NCI-H2029 treated with DMSO at 0.1 percent for 48 hours (cell line): ENCODE measurements around the gene CYP51A1.
"Not testable (repeated sequence)": the region's sequence is repeated elsewhere in the genome, so short reads cannot be mapped to it uniquely, and the experiment has no call there.

Experiments
- DNase-seq: peaks from one replicate; lab custom pipeline; 2025; lab: John Stamatoyannopoulos, UW

Gene CYP51A1

DNA sequence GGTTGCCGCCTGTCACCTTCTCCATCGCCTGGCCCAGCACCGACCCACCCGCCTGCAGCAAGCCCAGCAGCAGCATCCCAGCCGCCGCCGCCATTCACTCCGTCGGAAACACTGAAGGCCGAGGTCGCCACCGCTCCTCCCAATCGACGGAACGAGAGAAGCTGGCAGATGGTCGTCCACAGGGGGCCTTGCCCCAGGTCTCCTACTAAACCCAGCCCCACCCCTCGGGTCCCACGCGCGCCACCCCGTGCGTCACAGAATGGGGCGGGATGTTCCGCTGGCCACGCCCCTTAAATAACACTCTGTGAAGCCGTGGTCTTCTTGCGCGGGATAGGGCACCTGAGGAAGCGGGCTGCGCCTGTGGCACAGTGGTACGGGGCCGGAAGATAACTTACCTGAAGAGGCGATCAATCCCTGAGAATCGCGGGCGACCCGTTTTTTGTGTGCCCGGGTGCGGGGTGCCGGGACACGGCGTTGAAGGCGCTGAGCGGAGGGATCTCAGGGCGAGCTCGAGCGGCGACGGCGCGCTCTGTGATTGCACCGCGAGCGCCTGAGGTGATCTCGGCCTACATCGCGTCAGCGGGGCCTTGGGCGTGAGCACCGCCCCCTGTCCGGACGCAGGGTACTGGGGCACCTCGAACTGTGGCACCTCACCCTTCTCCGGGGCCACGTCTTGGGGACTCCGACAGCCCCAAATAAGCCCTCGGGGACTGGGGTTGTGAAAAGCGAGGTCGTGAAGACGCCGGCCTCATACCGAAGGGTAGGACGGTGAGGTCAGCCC, at the start of gene CYP51A1:
Gene CYP51A1, minus strand, starts transcription at position 207 of the 781 bp plus-strand sequence. Its CDS starts 113 bp downstream, at position 94.
- peak; percentile 74 for DNase-seq

DNA sequence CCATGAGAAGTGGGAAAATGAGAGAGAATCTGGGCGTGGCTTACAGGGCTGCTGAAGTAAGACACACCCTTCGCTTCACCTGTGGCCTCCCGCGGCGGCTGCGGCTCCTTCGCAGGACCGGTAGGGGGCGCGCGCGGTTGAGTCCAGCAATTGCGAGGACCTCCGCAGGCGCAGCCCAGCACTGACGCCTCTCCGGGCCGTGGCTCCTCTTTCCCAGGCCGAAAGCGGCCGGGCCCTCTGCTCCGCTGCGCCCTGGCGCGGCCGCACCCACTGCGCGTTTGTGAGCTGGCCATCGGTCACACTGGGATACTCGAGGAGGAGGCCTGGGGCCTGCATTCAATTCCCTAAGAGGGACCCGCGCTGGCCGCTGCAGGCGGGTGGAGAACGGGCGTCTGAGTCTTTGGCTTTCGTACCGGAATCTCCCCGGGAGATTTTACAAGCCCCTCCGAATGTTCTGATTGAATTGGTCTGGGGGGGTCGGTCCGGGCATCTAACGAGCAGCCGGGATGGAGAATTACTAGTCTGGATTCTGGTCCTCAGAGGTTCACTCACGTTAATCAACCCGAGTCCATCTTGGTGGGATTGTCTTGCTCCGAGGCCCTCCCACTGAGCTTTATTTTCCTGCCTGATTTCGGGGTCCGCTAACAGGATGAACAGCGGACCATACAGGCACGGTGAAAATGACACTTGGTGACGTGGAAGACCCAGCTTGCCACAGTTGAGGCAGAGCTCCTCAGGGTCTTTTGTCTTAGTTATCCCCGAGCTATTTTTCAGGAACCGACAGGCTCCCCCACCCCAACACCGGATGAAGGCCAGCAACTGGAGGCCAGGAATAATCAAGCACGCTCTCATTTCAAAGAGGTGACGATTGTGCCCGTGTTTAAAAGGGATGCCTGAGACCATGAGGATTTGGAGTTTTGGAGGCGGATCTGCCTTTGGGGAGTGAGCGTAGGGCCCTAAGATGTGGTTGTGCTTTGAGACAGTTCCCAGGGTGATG, 44.9 kb upstream of the CYP51A1 start, which contains the start of gene LRRD1:
Gene LRRD1, minus strand, starts transcription at position 215 of the 997 bp plus-strand sequence. CDS start 13,940 bp downstream, outside the sequence.
- peak; percentile 92 for DNase-seq

- no peak for DNase-seq
Measured at GRCh38 chr7:92177362-92177761, 43.1 kb upstream of the CYP51A1 start.

- not testable (repeated sequence) for DNase-seq
Measured at GRCh38 chr7:92169529-92169928, 35.3 kb upstream of the CYP51A1 start.

DNA sequence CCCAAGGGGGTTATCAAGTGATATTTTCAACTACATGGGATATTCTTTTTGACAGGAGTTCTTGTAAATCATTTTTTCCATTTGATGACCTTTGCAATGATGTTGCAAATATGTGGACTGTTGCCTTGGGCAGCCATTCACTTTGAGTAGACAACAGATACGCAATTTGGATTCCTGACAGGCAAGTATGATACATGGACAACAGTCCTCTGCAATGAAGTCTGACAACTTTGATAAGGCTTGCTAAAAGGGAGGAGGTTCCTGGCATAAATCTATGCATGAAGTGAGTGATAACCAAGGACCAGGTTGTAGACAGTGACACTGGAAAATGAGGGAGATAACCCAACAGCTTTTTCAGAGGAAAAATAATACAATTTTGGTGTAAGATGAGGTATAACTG, 27.0 kb upstream of the CYP51A1 start:
- no peak for DNase-seq

DNA sequence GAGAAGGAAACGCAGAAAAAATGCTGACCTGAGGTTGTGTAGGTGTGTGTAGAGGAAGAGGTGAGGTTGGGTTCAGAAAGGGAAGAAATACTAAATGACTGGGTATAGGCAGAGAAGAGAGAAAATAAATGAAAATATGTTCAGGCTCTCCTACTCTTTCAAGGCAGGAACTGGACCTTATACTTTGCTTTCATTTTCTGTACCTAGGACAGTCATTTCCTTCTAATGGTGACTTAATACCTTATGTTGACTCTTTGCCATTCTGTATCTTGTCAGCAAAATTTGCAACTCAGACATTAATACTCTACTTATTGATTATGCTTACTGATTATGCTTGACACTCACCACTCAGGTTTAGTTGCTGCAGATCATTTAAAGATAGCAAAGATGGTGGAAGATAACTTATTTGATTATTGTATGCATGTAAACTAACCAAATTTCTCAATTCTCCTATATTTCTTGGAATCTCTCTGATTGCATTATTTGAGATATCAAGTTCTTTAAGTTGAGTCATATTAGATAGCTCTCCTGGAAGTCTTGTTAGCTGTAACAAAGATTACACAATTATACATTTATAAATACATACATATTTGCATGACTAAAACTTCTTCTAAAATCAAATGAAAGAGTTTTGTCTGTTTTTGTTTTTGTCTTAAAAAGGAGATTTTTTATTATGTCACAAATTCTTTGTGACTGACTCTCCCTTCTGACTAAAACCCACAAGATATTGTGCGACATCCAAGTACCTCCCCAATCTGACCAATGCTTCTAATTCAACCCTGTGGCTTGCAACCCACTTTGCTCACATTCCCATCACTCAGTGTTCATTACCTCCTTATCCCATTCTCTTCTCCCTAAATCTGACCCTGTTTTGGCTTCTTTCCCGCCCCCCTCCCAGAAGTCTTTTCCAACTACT, 24.6 kb upstream of the CYP51A1 start:
- DNase-seq = no peak

GRCh38 chr7:92156990-92157389, 22.7 kb upstream of the CYP51A1 start:
- no peak for DNase-seq

DNA sequence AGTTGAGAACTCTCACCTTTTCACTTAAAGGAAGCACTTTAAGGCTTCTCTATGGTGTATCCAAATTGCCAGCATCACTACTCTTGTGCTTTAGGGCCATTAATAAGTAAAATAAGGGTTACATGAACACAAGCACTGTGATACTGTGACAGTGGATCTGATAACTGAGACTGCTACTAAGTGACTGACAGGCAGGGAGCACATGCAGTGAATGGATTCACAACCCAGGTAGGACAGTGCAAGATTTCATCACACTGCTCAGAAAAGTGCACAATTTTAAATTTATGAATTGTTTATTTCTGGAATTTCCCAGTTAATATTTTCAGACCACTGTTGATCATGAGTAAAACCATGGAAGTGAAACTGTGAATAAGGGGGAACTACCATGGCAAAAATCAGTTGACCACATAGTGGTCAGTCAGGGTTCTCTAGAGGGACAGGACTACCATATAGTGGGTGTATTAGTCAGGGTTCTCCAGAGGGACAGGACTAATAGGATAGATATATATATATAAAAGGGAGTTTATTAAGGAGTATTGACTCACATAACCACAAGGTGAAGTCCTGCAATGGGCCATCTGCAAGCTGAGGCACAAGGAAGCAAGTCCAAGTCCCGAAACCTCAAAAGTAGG, 20.9 kb upstream of the CYP51A1 start:
- no peak for DNase-seq

- DNase-seq = no peak
Measured at GRCh38 chr7:92150450-92151017, 16.3 kb upstream of the CYP51A1 start.

GRCh38 chr7:92149736-92150239, 15.5 kb upstream of the CYP51A1 start:
- DNase-seq = no peak

GRCh38 chr7:92143192-92143880, 9.1 kb upstream of the CYP51A1 start:
- not testable (repeated sequence) for DNase-seq

DNA sequence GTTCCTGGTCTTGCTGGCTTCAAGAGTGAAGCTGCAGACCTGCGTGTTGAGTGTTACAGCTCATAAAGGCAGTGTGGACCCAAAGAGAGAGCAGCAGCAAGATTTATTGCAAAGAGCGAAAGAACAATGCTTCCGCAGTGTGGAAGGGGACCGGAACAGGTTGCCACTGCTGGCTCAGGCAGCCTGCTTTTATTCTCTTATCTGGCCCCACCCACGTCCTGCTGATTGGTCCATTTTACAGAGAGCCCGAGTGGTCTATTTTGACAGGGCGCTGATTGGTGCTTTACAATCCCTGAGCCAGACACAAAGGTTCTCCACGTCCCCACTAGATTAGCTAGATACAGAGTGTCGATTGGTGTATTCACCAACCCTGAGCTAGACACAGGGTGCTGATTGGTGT, 8.5 kb upstream of the CYP51A1 start:
- not testable (repeated sequence) for DNase-seq

- no peak for DNase-seq
Measured at GRCh38 chr7:92141161-92141560, 6.9 kb upstream of the CYP51A1 start.

DNA sequence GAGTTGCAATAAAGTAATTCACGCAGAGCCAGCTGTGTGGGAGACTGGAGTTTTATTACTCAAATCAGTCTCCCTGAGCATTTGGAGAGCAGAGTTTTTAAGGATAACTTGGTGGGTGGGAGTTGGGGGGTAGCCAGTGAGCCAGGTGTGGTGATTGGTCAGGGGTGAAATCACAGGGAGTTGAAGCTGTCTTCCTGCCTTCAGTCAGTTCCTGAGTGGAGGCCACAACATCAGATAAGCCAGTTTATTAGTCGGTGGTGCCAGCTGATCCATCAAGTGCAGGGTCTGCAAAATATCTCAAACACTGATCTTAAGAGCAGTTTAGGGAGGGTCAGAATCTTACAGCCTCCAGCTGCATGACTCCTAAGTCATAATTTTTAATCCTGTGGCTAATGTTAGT, 3.3 kb upstream of the CYP51A1 start:
- no peak for DNase-seq

DNA sequence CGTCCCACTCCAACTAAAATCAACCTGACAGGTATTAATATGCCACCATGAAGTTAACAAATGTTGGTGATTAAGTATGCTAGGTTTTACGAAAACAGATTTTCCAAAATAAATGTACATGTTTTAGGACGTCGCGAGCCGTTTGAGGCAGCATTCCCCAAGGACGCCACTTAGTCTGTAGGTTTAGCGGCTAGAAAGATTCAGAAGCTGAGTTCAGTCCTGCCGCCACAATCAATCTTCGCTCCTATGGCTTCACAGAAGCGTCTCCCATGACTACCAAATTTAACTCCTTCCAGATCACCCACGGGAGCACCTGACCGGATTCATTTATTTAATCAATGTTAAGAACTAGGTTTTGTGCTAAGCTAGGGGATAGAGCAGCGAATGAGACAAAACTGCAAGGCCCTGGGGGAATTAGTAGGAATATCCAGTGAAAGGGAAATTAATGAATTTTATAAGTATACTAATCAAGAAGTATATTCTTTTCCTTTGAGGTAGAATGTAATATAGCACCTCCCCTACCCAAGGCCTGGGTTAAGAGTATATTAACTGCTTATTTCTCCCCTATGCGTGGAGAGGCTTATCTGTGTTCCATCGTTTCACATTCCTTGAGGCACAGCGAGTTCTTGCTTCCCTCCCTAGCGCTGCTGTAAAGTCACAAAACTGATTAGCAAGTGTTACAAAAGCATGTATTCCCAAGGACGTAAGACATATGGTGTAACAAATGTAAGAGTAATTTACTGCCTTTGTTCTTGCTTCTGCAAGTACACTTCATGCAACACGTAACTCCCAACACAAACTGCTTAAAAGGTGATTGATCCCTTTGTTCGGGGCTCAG, 994 bp upstream of the CYP51A1 start:
- no peak for DNase-seq

- DNase-seq = peak; percentile 58
Measured at GRCh38 chr7:92133737-92134270, 473 bp downstream of the CYP51A1 start.

DNA sequence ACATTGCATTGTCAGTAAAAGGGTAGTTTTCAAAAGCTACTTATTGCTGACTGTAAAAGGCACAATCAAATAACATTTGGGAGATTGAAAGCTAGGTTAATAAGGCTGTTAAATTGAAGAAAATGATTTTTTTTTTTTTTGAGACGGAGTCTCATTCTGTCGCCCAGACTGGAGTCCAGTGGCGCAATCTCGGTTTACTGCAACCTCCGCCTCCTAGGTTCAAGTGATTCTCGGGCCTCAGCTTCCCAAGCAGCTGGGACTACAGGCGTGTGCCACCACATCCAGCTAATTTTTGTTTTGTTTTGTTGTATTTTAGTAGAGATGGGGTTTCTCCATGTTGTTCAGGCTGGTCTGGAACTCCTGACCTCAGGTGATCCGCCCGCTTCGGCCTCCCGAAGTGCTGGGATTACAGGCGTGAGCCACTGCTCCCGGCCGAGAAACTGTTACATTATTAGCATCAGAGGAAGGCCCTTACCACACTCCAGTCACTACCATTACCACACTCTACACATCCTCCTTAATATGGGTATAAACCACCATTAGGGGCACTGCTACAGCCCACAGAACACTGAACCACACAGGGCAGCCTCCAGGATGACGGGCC, 1.0 kb downstream of the CYP51A1 start:
- DNase-seq = no peak

DNA sequence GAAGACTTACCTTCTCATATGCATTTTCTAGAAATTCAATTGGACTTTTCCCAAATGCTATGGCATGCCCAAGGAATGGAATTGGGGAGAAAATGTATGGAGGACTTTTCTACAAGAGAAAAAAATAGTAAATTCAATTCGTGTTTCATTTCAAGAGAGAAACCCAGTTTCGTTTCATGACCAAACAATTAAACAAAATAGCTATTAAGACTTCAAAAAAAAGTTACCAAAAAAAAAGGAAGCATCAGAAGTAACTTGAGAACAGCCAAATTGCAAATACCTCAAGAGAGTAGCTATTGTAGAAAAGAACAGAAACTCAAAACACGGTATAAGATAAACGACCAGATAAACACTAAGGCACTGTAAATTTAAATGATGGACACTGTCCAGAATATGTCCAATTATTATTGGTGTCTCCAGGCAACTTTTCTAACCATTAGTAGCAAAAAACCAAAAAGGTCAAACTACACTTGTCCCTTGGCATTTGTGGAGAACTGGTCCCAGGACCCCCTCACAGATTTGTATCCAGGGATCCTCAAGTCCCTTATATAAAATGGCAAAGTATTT, 2.4 kb downstream of the CYP51A1 start:
- no peak for DNase-seq
